GM13976 (cell line): ENCODE data around the gene PHTF1.
"Not testable (repeated sequence)": the region's sequence is repeated elsewhere in the genome, so short reads cannot be mapped to it uniquely, and the experiment has no call there.

Experiments
- DNase-seq: peaks from one replicate; pipeline ENCODE4 v3.0.0; 2012; ENCODE audit warnings: low spot score
- in situ Hi-C: fragments of 300-500 bp; cut with MboI; formaldehyde crosslinking; loops from one replicate; pipeline ENCODE4 v1.12.0; 2022; ENCODE audit warnings: low sequenced_read_pairs, mixed read lengths, inconsistent platforms; ENCODE audit not compliant: unreplicated experiment
- TF ChIP-seq, protein P1 (sequence below): IDR thresholded peaks from 2 replicates; pipeline ENCODE4 v1.5.1; 2012; ENCODE audit warnings: borderline replicate concordance, mild to moderate bottlenecking; ENCODE audit not compliant: insufficient read depth; ENCODE audit errors: extremely low read depth, missing control alignments, control extremely low read depth

PHTF1 gene

DNA sequence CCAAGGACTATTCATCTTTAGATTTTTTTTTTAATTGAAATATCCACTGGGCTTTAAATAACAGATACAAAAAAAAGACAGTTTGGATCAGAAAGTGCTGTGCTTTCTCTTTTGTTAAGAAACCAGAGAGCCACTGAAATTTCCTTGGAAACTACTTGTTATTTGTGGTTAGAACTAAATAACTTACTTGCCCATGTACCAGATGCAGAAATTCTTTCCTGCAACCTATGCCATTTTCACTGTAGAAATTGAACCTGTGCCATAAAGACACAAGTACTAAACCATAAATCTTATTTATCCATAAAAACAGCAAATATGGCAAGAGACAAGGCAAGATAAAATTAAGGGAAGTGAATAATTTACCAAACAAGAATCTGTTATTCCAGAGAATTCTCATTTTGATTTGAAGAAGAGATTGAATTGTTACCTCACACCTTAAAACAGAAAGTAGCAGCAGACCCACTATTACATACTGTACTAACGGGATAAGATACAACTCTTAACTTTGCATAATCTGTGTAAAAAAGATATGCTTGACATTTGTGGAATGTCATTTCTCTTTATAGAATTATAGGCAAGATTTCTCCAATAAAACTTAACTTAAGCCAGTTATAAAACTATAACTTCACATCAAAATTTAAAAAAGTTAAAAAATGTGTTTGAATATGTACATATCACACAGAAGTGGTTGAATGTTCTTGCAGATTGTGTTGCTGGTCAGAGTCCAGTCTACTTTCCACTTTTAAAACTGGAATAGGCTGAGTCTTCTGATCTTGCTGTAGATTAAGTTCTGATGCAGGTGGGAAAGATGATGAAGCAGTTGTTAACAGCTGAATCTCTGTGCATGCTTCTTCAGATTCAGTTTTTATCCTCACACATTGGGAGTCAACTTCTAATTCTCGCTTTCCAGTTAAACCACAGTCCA is 6.3 kb upstream of the PHTF1 start:
- TF ChIP-seq, protein P1, sequence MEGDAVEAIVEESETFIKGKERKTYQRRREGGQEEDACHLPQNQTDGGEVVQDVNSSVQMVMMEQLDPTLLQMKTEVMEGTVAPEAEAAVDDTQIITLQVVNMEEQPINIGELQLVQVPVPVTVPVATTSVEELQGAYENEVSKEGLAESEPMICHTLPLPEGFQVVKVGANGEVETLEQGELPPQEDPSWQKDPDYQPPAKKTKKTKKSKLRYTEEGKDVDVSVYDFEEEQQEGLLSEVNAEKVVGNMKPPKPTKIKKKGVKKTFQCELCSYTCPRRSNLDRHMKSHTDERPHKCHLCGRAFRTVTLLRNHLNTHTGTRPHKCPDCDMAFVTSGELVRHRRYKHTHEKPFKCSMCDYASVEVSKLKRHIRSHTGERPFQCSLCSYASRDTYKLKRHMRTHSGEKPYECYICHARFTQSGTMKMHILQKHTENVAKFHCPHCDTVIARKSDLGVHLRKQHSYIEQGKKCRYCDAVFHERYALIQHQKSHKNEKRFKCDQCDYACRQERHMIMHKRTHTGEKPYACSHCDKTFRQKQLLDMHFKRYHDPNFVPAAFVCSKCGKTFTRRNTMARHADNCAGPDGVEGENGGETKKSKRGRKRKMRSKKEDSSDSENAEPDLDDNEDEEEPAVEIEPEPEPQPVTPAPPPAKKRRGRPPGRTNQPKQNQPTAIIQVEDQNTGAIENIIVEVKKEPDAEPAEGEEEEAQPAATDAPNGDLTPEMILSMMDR = no peak
- in situ Hi-C loops = no loop called here
- no peak for DNase-seq

DNA sequence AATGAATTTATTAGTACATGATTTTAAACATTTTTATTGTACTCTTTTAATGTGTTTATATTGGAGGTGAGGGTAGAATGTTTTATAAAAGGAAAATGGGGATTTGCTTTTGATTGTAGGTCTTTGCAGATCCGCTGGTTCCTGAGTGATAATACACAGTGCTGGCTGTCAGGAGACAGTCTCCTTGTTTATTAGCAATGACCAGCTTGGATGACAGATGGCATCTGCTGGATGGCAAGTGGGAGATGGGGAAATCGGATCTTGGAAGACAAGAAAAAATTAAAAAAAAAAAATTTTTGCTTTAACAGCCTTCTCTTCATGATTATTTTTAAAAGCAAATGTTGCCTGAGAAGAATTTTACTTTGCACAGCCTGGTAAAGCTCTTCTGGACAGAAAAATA is 4.4 kb upstream of the PHTF1 start:
- no peak for DNase-seq
- TF ChIP-seq, protein P1 = no peak
- in situ Hi-C loops = no loop called here

DNA sequence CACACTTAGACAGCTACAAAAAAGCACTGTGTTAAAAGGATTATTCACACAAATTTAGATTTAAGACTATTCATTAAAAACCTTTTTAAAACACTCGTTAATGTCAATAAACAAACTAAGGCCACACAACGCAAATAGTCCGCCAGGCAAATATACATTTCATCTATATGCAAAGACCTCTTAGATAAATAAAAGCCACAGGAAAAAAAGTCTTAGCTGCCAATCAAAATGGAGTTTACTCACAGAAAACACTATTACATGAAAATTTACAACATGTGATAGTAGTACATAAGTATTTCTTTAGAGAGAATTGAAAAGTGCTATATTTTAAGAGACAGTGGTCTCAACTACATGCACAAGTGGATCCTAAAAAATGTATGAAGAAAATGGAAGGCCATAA is 2.7 kb upstream of the PHTF1 start:
- TF ChIP-seq, protein P1 = no peak
- DNase-seq = no peak
- in situ Hi-C loops = no loop called here

DNA sequence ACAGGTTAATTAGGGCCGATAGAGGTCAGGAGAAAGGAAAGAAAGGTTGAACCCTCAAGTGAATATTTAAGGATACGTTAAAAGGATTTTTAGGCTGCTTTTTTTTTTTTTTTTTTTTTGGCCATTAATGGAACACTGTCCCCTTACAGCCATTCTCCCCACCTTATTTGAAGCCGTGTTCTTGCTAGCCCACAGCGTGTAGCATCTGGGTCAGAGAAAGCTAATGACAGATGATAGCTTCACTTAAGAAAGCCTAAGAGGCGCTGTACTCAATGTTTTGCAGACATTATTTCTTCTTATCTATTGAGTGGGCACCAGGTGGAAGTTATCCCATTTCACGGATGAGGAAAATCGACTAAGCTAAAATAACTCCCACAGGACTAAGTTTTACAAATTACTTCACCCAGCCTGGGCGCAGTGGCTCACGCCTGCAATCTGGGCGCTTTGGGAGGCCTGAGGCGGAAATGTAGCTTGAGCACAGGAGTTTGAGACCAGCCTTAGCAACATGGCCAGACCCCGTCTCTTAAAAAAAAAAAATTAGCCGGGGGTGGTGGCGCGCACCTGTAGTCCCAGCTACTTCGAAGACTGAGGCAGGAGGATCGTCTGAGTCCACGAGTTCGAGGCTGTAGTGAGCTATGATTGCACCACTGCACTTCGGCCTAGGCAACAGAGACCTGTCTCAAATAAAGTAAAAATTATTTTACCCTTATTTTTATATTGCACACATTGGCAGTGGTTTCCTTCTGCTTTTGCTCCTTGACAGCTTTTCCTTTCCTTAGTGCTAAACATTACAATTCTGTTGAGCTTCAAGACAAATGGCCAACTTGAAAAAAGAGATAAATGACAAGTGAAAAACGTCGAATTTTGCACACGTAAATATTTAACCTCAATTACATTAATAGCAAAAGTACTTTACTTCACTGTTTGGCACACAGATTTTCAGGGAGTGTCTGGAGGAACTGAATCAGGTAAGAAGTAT is 1.1 kb upstream of the PHTF1 start:
- in situ Hi-C loops = no loop called here

DNA sequence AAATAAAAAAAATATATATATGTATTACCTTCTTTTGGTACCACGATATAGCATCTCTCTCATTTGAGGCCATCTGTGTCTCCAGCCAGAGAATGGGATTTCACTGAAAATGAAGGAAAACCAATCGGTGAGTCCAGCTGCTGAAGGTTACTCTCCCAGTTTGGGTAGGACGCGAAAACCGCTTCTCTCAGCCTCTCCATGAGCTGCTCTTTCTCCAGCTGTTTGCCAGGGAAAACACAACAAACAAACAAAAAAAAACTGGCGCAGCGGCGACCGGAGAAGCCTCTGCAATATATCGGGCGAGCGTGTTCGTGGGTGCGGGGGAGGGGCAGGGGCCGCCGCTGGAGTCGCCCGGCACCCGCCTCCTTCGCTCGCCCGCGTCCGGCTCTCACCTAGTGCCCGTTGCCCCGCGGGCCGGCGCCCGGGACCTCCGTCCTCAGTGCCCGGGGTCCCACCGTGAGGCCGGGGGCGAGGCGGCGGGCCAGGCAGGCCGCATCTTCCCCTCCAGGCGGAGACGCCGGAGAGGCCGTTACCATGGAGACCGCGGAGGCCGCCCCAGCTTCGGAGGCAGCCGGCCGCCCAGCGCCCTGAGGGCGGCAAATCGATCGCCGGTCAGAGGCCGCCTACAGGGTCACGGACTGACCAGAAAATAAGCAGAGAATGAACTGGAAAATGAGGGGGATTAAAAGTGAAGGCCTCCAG is 504 bp downstream of the PHTF1 start:
- TF ChIP-seq, protein P1 = no peak
- peak; percentile 85 for DNase-seq
- in situ Hi-C loops = no loop called here

More for the DNA sequence above, 1.1 kb upstream of the PHTF1 start:
- TF ChIP-seq, protein P1 = no peak
- no peak for DNase-seq

DNA sequence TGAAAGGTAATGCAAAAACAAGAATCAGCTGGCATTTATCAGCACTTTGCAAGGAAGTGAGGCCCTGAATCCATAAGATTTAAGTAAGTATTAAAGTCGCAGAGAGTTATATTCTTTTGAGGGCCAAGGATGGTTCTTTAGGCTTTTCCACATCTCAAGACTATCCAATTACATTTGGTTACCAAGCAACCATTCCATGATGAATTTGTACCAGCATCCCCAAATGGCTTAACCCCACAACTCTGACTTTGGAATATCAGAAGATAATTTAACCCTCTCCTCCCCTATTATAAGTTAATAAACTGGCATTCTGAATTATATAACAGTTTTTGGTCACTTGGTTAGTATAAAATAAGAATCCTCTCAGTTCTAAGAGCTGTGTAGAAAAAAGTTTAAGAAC is 2.8 kb downstream of the PHTF1 start:
- in situ Hi-C loops = no loop called here
- no peak for DNase-seq
- TF ChIP-seq, protein P1 = no peak

DNA sequence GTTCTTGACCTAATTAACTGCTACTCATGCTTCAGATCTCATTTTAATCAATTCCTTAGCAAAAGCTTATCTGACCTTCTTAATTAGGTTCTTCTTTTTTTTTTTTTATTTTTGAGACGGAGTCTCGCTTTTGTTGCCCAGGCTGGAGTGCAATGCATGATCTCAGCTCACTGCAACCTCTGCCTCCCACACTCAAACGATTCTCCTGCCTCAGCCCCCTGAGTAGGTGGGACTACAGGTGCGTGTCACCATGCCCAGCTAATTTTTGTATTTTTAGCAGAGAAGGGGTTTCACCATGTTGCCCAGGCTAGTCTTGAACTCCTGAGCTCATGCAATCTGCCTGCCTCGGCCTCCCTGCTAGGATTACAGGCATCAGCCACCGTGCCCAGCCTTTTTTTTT is 6.0 kb downstream of the PHTF1 start:
- in situ Hi-C loops, DNase-seq: not testable (repeated sequence)
